Cortex of kidney (tissue), 1 donor: Measurements from ENCODE around the gene B4GAT1.
"Not testable (repeated sequence)": the region's sequence is repeated elsewhere in the genome, so short reads cannot be mapped to it uniquely, and the experiment has no call there.

Experiments used
- DNase-seq: peaks from one replicate; lab custom pipeline; 2025; lab: John Stamatoyannopoulos, UW

The B4GAT1 gene

GRCh38 chr11:66322732-66323427 lies 24.5 kb downstream of the B4GAT1 start:
- DNase-seq, result no peak

GRCh38 chr11:66321606-66322005 lies 25.8 kb downstream of the B4GAT1 start:
- DNase-seq, result no peak

- not testable (repeated sequence) for DNase-seq
Measured at GRCh38 chr11:66320748-66321147, 26.7 kb downstream of the B4GAT1 start.

- DNase-seq, result not testable (repeated sequence)
Measured at GRCh38 chr11:66320289-66320688, 27.1 kb downstream of the B4GAT1 start.

- DNase-seq, result no peak
Measured at GRCh38 chr11:66318600-66318970, 28.8 kb downstream of the B4GAT1 start.

- no peak for DNase-seq
Measured at GRCh38 chr11:66317723-66318599, 29.5 kb downstream of the B4GAT1 start.

GRCh38 chr11:66317322-66317722 lies 30.1 kb downstream of the B4GAT1 start:
- DNase-seq, result no peak

- no peak for DNase-seq
Measured at GRCh38 chr11:66316849-66317251, 30.6 kb downstream of the B4GAT1 start, which contains the start of gene CD248. Gene CD248 (minus strand): TSS chr11:66317044. CDS start chr11:66317027, 17 bp downstream.

GRCh38 chr11:66315921-66316811 lies 31.3 kb downstream of the B4GAT1 start:
- DNase-seq, result no peak

- DNase-seq, result no peak
Measured at GRCh38 chr11:66315498-66315885, 31.9 kb downstream of the B4GAT1 start.

GRCh38 chr11:66314561-66315497 lies 32.6 kb downstream of the B4GAT1 start:
- no peak for DNase-seq

- DNase-seq, result no peak
Measured at GRCh38 chr11:66314186-66314501, 33.3 kb downstream of the B4GAT1 start.

- DNase-seq, result no peak
Measured at GRCh38 chr11:66313321-66314185, 33.9 kb downstream of the B4GAT1 start.

GRCh38 chr11:66312549-66313320 lies 34.7 kb downstream of the B4GAT1 start:
- no peak for DNase-seq

- no peak for DNase-seq
Measured at GRCh38 chr11:66311965-66312548, 35.4 kb downstream of the B4GAT1 start.

GRCh38 chr11:66311470-66311964 lies 35.9 kb downstream of the B4GAT1 start:
- DNase-seq, result no peak

- not testable (repeated sequence) for DNase-seq
Measured at GRCh38 chr11:66310803-66311440, 36.5 kb downstream of the B4GAT1 start.

GRCh38 chr11:66310324-66310723 lies 37.1 kb downstream of the B4GAT1 start:
- DNase-seq, result no peak
